Mesenteric fat pad (tissue), 1 donor: Measurements from ENCODE around the gene ATL1. TPM values are rescaled to one million over a fixed set of nuclear protein-coding genes. Genes with fewer than 3 reads are reported as not detected.

Experiments used
- total RNA-seq: library from RNA; stranded (reverse); fragmentation: NEBNext Ultra II Directional; extraction: Animal tissue kit (Norgen Biotek cat#: 25700); gene quantifications from one replicate; pipeline ENCODE4 v1.2.1, GENCODE V29; 2021
- donor health status: DM: yes; HTN: yes; CAD: no.

Gene ATL1
- total RNA-seq, 1 donor from 2014 or later, result 3.6 TPM

Other genes with a start within 250 kb of the ATL1 start
- 4.8 TPM for gene L2HGDH, start 247.9 kb upstream of the ATL1 start, total RNA-seq
- 19.5 TPM for gene DMAC2L, start 247.8 kb upstream of the ATL1 start, total RNA-seq
- 26.2 TPM for gene CDKL1, start 163.3 kb upstream of the ATL1 start, total RNA-seq
- 52.6 TPM for gene MAP4K5, start 27.6 kb upstream of the ATL1 start, total RNA-seq
- 47.0 TPM for gene SAV1, start 108.2 kb downstream of the ATL1 start, total RNA-seq